ENCODE measurements around the gene FAM171A2. TPM values are rescaled to one million over a fixed set of nuclear protein-coding genes. Genes with fewer than 3 reads are reported as not detected.
"Not testable (repeated sequence)": the region's sequence is repeated elsewhere in the genome, so short reads cannot be mapped to it uniquely, and the experiment has no call there.

FAM171A2 gene
- total RNA-seq, 3 donors from 2014 or later, result 0.12 to 1.3 (median 0.31) TPM

GRCh38 chr17:44376124-44376523 is 12.5 kb upstream of the FAM171A2 start:
- ATAC-seq (peak; percentile 33), DNase-seq (peak in 2 of 3 donors; percentile 29 to 39)
- TF ChIP-seq, protein P1, sequence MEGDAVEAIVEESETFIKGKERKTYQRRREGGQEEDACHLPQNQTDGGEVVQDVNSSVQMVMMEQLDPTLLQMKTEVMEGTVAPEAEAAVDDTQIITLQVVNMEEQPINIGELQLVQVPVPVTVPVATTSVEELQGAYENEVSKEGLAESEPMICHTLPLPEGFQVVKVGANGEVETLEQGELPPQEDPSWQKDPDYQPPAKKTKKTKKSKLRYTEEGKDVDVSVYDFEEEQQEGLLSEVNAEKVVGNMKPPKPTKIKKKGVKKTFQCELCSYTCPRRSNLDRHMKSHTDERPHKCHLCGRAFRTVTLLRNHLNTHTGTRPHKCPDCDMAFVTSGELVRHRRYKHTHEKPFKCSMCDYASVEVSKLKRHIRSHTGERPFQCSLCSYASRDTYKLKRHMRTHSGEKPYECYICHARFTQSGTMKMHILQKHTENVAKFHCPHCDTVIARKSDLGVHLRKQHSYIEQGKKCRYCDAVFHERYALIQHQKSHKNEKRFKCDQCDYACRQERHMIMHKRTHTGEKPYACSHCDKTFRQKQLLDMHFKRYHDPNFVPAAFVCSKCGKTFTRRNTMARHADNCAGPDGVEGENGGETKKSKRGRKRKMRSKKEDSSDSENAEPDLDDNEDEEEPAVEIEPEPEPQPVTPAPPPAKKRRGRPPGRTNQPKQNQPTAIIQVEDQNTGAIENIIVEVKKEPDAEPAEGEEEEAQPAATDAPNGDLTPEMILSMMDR (IDR thresholded peaks at IDR 0.05), result no peak
- no peaks in the 10 kb centered on the region for H3K9me3 ChIP-seq
- intact Hi-C loops (cut with DNase I, micrococcal nuclease), result no loop called here
- no peaks in the 10 kb centered on the region for H3K4me1 ChIP-seq (ENCODE audit: low read depth)
- H3K4me3 ChIP-seq, result no peak overlapping the region
- no peaks in the 10 kb centered on the region for H3K36me3 ChIP-seq (ENCODE audit: low read depth)

GRCh38 chr17:44375196-44376017 is 11.8 kb upstream of the FAM171A2 start:
- Histone ChIP-seq H3K4me1 (ENCODE audit: low read depth) (no peaks in the 10 kb centered on the region), H3K36me3 (ENCODE audit: low read depth) (no peaks in the 10 kb centered on the region), H3K9me3 (no peaks in the 10 kb centered on the region), H3K4me3 (no peak overlapping the region)
- intact Hi-C loops (cut with DNase I, micrococcal nuclease), result no loop called here
- DNase-seq, result peak in 1 of 3 donors; percentile 40
- TF ChIP-seq, protein P1 (IDR thresholded peaks at IDR 0.05), result no peak
- ATAC-seq, result peak; percentile 22

- peak; percentile 30 to 55 (median 46) for DNase-seq
Observed at GRCh38 chr17:44374306-44375195, 10.9 kb upstream of the FAM171A2 start.

DNA sequence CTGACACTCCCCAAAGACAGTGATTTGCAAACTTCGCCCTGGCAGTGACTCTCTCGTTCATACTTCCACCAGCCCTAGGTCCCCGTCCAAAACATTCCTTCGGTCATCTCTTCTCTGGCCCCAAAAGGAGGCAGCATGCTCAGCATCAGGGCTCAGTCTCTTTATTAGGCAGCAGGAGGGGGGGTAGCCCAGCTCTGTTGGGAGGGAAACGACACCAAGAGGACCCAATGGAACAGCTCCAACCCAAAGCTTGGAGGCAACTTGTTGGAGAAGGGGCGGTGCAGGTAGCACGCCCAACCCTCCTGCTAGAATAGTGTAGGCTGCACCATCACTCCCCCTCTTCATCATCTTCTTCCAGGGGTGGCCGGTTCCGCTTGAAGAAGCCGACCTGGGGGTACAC is 8.4 kb upstream of the FAM171A2 start:
- Histone ChIP-seq H3K36me3 (ENCODE audit: low read depth) (no peaks in the 10 kb centered on the region), H3K4me1 (ENCODE audit: low read depth) (no peaks in the 10 kb centered on the region), H3K4me3 (no peak overlapping the region), H3K9me3 (no peaks in the 10 kb centered on the region)
- TF ChIP-seq, protein P1 (IDR thresholded peaks at IDR 0.05), result no peak
- intact Hi-C loops (cut with DNase I, micrococcal nuclease), result no loop called here
- DNase-seq, result peak in 1 of 3 donors; percentile 15
- no peak for ATAC-seq

More at GRCh38 chr17:44374306-44375195, 10.9 kb upstream of the FAM171A2 start:
- no peaks in the 10 kb centered on the region for H3K36me3 ChIP-seq (ENCODE audit: low read depth)
- H3K4me3 ChIP-seq, result no peak overlapping the region
- peak; percentile 63 for ATAC-seq
- intact Hi-C loops (cut with DNase I, micrococcal nuclease), result no loop called here
- TF ChIP-seq, protein P1 (IDR thresholded peaks at IDR 0.05), result no peak
- no peaks in the 10 kb centered on the region for H3K9me3 ChIP-seq
- H3K4me1 ChIP-seq (ENCODE audit: low read depth), result no peaks in the 10 kb centered on the region

GRCh38 chr17:44369414-44370023 is 5.9 kb upstream of the FAM171A2 start:
- DNase-seq; H3K9me3 ChIP-seq; H3K4me3 ChIP-seq; ATAC-seq; H3K4me1 ChIP-seq (ENCODE audit: low read depth); H3K36me3 ChIP-seq (ENCODE audit: low read depth); intact Hi-C loops (cut with DNase I, micrococcal nuclease): not testable (repeated sequence)

GRCh38 chr17:44368391-44369243 is 5.0 kb upstream of the FAM171A2 start:
- H3K9me3 ChIP-seq; H3K4me1 ChIP-seq (ENCODE audit: low read depth); ATAC-seq; H3K36me3 ChIP-seq (ENCODE audit: low read depth); H3K4me3 ChIP-seq; intact Hi-C loops (cut with DNase I, micrococcal nuclease); DNase-seq: not testable (repeated sequence)

All from mucosa of descending colon (tissue), 3 donors.